Measurements from ENCODE around the gene IL27RA. TPM values are rescaled to one million over a fixed set of nuclear protein-coding genes. Genes with fewer than 3 reads are reported as not detected.
A peak's percentile ranks its signal among the peaks of the same experiment; 100 is the strongest.

The IL27RA gene
- total RNA-seq, 1 experiment from 2014 or later = 18.3 TPM

DNA sequence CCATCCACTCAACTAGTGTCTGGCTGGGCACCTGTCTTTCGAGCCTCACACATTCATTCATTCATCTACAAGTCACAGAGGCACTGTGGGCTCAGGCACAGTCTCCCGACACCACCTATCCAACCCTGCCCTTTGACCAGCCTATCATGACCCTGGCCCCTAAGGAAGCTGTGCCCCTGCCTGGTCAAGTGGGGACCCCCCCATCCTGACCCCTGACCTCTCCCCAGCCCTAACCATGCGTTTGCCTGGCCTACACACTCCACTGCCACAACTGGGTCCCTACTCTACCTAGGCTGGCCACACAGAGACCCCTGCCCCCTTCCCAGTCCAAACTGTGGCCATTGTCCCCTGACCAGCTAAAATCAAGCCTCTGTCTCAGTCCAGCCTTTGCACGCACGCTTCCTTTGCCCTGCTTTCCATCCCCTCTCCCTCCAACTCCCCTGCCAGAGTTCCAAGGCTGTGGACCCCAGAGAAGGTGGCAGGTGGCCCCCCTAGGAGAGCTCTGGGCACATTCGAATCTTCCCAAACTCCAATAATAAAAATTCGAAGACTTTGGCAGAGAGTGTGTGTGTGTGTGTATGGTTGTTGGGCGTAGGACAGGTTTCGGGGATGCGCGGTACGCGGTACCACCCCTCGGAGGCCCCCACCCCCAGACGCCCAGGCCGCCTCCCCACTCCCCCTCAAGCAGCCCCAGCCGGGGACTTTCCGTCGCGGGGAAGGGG is 404 bp upstream of the IL27RA start:
- Histone ChIP-seq H3K9ac (ENCODE audit: low read length) (peak overlapping the region; percentile 88), H3K27me3 (ENCODE audit: insufficient read depth, low read length) (no peaks in the 10 kb centered on the region), H3K36me3 (ENCODE audit: control insufficient read depth in 1 of 2, insufficient read depth in 2 of 2, low read length in 2 of 2) (no peaks in the 10 kb centered on the region), H3K9me2 (ENCODE audit: insufficient read depth) (no peaks in the 10 kb centered on the region), H3K4me3 (replicated peaks in 1 of 2; ENCODE audit: low read depth in 1 of 2, low read length in 2 of 2) (peak overlapping the region; percentile 72 to 81), H3K79me2 (ENCODE audit: insufficient read depth, low read length) (no peaks in the 10 kb centered on the region), H4K20me1 (ENCODE audit: insufficient read depth) (no peaks in the 10 kb centered on the region), H3K27ac (ENCODE audit: low read depth, low read length) (peak overlapping the region; percentile 87), H2AFZ (ENCODE audit: low read depth, low read length, poor library complexity, severe bottlenecking) (peak overlapping the region; percentile 76), H3K9me3 (ENCODE audit: control insufficient read depth in 1 of 2, insufficient read depth in 1 of 2, low read depth in 1 of 2, low read length in 2 of 2) (no peaks in the 10 kb centered on the region), H3K4me2 (ENCODE audit: low read length) (peak overlapping the region; percentile 96), H3K4me1 (ENCODE audit: control insufficient read depth in 1 of 2, insufficient read depth in 2 of 2, low read length in 2 of 2) (peaks cover 3 to 15% of the 10 kb centered on the region in 2 experiments)
- ChIA-PET POLR2A (interaction anchor here (0.5 to 1.9 kb wide), 5 partner anchors 9 to 331 kb away, joined by 4 to 10 read pairs (median 4); partner anchors contain the start of gene RFX1), CTCF (interaction anchor here (0.6 to 2.3 kb wide), 9 partner anchors 12 to 64 kb away, joined by 3 to 11 read pairs (median 5); partner anchors contain the start of genes MISP3 and RFX1), RAD21 (ENCODE audit: low non-redundant PET in 1 of 2, low total read pairs in 2 of 2, uncharacterized antibody in 2 of 2, unreplicated experiment in 2 of 2) (no interaction called here)
- ATAC-seq (no peak), DNase-seq (ENCODE audit: low read depth, low spot score) (no peak)
- TF ChIP-seq EZH2 (IDR thresholded peaks at IDR 0.05) (no peak), SRF (IDR thresholded peaks at IDR 0.05; ENCODE audit: low read depth) (no peak), ELF1 (IDR thresholded peaks at IDR 0.05; ENCODE audit: borderline replicate concordance, low read depth) (no peak), POLR2AphosphoS5 (IDR thresholded peaks at IDR 0.05; ENCODE audit: low read depth, low read length) (no peak), CEBPB (IDR thresholded peaks at IDR 0.05; ENCODE audit: low read depth) (no peak), YY1 (IDR thresholded peaks at IDR 0.05; ENCODE audit: extremely low read depth, insufficient replicate concordance, low read depth, low read length) (no peak), ZNF274 (IDR thresholded peaks at IDR 0.05; ENCODE audit: low read depth, low read length) (no peak), POLR2A (IDR thresholded peaks at IDR 0.05; ENCODE audit: borderline replicate concordance, extremely low read depth, insufficient read depth, insufficient read length) (no peak), JUND (IDR thresholded peaks at IDR 0.05) (no peak), FOSL1 (IDR thresholded peaks at IDR 0.05; ENCODE audit: low read depth) (no peak)
- TF ChIP-seq, protein P1, sequence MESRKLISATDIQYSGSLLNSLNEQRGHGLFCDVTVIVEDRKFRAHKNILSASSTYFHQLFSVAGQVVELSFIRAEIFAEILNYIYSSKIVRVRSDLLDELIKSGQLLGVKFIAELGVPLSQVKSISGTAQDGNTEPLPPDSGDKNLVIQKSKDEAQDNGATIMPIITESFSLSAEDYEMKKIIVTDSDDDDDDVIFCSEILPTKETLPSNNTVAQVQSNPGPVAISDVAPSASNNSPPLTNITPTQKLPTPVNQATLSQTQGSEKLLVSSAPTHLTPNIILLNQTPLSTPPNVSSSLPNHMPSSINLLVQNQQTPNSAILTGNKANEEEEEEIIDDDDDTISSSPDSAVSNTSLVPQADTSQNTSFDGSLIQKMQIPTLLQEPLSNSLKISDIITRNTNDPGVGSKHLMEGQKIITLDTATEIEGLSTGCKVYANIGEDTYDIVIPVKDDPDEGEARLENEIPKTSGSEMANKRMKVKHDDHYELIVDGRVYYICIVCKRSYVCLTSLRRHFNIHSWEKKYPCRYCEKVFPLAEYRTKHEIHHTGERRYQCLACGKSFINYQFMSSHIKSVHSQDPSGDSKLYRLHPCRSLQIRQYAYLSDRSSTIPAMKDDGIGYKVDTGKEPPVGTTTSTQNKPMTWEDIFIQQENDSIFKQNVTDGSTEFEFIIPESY (IDR thresholded peaks at IDR 0.05; ENCODE audit: extremely low read depth, insufficient replicate concordance, low read length) = no peak
- TF ChIP-seq, protein P2, sequence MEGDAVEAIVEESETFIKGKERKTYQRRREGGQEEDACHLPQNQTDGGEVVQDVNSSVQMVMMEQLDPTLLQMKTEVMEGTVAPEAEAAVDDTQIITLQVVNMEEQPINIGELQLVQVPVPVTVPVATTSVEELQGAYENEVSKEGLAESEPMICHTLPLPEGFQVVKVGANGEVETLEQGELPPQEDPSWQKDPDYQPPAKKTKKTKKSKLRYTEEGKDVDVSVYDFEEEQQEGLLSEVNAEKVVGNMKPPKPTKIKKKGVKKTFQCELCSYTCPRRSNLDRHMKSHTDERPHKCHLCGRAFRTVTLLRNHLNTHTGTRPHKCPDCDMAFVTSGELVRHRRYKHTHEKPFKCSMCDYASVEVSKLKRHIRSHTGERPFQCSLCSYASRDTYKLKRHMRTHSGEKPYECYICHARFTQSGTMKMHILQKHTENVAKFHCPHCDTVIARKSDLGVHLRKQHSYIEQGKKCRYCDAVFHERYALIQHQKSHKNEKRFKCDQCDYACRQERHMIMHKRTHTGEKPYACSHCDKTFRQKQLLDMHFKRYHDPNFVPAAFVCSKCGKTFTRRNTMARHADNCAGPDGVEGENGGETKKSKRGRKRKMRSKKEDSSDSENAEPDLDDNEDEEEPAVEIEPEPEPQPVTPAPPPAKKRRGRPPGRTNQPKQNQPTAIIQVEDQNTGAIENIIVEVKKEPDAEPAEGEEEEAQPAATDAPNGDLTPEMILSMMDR (IDR thresholded peaks at IDR 0.05 in 2 of 3, conservative IDR thresholded peaks at IDR 0.05 in 1 of 3; ENCODE audit: borderline replicate concordance in 1 of 3, insufficient read depth in 1 of 3, low read depth in 2 of 3, low read length in 2 of 3) = no peak
- TF ChIP-seq, protein P3, sequence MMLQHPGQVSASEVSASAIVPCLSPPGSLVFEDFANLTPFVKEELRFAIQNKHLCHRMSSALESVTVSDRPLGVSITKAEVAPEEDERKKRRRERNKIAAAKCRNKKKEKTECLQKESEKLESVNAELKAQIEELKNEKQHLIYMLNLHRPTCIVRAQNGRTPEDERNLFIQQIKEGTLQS (IDR thresholded peaks at IDR 0.05) = no peak
- TF ChIP-seq, protein P4, sequence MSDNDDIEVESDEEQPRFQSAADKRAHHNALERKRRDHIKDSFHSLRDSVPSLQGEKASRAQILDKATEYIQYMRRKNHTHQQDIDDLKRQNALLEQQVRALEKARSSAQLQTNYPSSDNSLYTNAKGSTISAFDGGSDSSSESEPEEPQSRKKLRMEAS (IDR thresholded peaks at IDR 0.05) = no peak
- BruUV-seq (replicated peaks) = no TSS peak
- intact Hi-C loops (cut with micrococcal nuclease) = no loop called here

All from HCT116 (cell line).